ENCODE results near the gene CNOT3. TPM values are rescaled to one million over a fixed set of nuclear protein-coding genes. Genes with fewer than 3 reads are reported as not detected.
A peak's percentile ranks its signal among the peaks of the same experiment; 100 is the strongest.

Gene CNOT3
- total RNA-seq, 2 donors from 2014 or later, result 38.4 to 57.3 TPM

DNA sequence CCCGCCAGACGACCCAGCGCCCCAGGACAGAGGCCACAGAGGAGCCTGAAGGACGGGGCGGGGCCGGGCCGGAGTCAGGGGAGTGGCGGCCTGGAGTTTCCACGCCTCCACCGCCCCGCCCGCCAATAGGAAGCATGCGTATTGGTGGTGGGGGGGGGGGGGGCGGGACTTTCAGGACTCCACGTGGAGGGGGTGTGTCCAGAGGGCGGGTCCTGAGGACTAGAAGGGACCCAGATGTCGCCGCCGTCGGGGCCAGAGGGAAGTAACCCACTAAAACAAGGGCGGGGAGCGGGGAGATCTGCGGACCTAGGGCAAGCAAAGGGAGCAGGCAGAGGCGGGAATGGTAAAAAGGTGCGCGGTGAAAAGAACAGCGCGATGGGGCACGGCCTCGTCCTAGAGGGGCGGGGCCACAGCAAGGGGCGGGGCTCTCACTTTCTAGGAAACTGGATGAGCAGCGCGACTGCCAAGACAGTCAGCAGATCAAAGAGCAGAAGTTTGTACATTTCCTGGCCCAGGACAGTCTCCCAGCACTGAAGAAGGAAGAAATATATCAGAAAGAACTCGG lies 24.8 kb downstream of the CNOT3 start:
- peak overlapping the region; percentile 30 for H3K4me3 ChIP-seq
- peaks cover 29% of the 10 kb centered on the region for H3K4me1 ChIP-seq
- no peaks in the 10 kb centered on the region for H3K27me3 ChIP-seq
- peak overlapping the region; percentile 71 to 72 for H3K9ac ChIP-seq (ENCODE audit: low read depth in 2 of 2, low read length in 2 of 2)
- H3K9me3 ChIP-seq, result no peaks in the 10 kb centered on the region
- peak; percentile 94 for DNase-seq
- TF ChIP-seq, protein P1, sequence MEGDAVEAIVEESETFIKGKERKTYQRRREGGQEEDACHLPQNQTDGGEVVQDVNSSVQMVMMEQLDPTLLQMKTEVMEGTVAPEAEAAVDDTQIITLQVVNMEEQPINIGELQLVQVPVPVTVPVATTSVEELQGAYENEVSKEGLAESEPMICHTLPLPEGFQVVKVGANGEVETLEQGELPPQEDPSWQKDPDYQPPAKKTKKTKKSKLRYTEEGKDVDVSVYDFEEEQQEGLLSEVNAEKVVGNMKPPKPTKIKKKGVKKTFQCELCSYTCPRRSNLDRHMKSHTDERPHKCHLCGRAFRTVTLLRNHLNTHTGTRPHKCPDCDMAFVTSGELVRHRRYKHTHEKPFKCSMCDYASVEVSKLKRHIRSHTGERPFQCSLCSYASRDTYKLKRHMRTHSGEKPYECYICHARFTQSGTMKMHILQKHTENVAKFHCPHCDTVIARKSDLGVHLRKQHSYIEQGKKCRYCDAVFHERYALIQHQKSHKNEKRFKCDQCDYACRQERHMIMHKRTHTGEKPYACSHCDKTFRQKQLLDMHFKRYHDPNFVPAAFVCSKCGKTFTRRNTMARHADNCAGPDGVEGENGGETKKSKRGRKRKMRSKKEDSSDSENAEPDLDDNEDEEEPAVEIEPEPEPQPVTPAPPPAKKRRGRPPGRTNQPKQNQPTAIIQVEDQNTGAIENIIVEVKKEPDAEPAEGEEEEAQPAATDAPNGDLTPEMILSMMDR (IDR thresholded peaks at IDR 0.05), result no peak
- intact Hi-C loops (cut with DNase I), result no loop called here
- peak overlapping the region; percentile 77 for H3K27ac ChIP-seq
- no peaks in the 10 kb centered on the region for H3K36me3 ChIP-seq

DNA sequence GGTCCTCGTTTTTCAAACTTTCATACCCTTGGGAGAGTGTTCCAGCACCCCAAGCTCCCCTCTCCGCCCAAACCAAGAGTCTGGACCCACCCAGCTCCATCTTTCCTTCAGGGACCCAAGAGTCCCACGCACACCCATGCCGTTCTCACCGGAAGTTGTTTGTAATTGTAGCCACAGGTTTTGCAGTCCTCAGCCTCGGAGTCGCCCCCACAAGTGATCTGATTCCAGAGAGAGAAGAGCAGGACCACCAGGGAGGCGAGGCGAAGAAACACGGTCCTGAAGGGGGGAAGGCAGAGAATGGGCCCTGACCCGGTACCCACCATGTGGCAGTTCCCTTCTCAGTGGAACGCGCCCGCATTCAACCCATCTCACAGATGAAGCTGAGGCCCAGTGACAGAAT lies 25.3 kb downstream of the CNOT3 start:
- H3K9ac ChIP-seq (ENCODE audit: low read depth in 2 of 2, low read length in 2 of 2), result peak overlapping the region; percentile 63 to 71
- H3K27ac ChIP-seq, result peak overlapping the region; percentile 77
- intact Hi-C loops (cut with DNase I), result no loop called here
- H3K4me3 ChIP-seq, result peak overlapping the region; percentile 30
- no peaks in the 10 kb centered on the region for H3K9me3 ChIP-seq
- H3K4me1 ChIP-seq, result peaks cover 29% of the 10 kb centered on the region
- H3K36me3 ChIP-seq, result no peaks in the 10 kb centered on the region
- no peaks in the 10 kb centered on the region for H3K27me3 ChIP-seq
- no peak for DNase-seq
- TF ChIP-seq, protein P1 (IDR thresholded peaks at IDR 0.05), result no peak

DNA sequence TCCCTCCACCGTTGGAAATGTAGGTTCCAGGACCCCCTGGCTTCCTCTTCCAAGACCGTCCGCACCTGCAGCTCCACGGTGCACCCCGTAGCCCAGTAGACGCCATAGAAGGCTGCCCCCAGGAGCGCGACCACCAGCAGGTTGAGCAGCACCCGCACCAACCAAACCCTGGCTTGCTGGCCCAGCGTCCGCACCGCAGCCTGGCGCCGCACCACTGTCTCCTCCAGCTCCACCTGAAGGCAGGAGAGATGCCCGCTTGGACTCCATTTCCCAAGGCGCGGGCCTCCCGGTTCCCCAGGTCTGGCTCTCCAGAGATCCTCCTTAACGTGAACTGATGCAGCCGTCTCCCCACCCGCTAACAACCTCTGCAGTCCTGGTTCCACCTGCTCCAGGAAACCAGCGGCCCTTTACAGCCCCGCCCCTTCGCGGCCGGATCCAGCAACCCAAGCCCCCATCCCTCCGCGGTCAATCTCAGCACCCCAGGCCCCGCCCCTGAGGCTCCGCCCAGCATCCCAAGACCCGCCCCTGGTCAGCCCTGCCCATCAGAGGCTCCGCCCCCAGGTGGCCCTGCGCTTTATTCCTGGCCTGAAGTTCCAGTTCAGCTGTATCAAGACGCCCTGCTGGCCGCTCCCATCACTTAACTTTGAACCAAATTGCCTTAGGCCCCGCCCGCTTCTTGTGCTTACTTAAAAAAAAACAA lies 27.0 kb downstream of the CNOT3 start:
- TF ChIP-seq, protein P1 (IDR thresholded peaks at IDR 0.05), result no peak
- H3K4me1 ChIP-seq, result peaks cover 23% of the 10 kb centered on the region
- intact Hi-C loops (cut with DNase I), result loop anchor here (5.0 kb wide), 1 partner anchor 68 kb away; no protein-coding TSS in a partner anchor
- H3K9ac ChIP-seq (ENCODE audit: low read depth in 2 of 2, low read length in 2 of 2), result peak overlapping the region in 1 of 2 donors; percentile 56
- H3K9me3 ChIP-seq, result no peaks in the 10 kb centered on the region
- no peaks in the 10 kb centered on the region for H3K27me3 ChIP-seq
- H3K27ac ChIP-seq, result no peak overlapping the region
- peak; percentile 95 for DNase-seq
- H3K4me3 ChIP-seq, result no peak overlapping the region
- no peaks in the 10 kb centered on the region for H3K36me3 ChIP-seq

DNA sequence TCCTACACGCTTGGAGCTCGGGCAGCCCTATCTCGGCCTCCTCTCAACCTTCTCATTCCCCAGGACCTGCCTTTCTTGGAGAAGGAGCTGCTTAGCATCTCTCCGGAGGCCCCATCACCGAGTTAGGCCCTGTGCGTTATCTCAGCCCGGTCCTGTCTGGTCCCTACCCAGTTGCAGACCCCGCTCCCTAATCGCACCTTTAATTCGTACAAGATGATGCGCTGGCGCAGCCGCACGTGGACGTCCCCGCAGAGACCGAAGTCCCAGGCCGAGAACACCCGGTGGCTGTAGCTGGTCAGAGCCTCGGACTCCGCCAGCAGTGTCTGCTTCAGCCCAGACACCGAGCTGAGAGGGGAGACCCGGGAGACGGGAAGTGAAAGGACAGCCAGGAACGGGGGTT lies 27.7 kb downstream of the CNOT3 start:
- no peak for DNase-seq
- Histone ChIP-seq H3K9me3 (no peaks in the 10 kb centered on the region), H3K27me3 (no peaks in the 10 kb centered on the region), H3K9ac (ENCODE audit: low read depth in 2 of 2, low read length in 2 of 2) (no peak overlapping the region), H3K36me3 (no peaks in the 10 kb centered on the region), H3K27ac (no peak overlapping the region), H3K4me3 (no peak overlapping the region), H3K4me1 (peaks cover 23% of the 10 kb centered on the region)
- TF ChIP-seq, protein P1 (IDR thresholded peaks at IDR 0.05), result no peak
- intact Hi-C loops (cut with DNase I), result loop anchor here (5.0 kb wide), 1 partner anchor 67 kb away; no protein-coding TSS in a partner anchor

DNA sequence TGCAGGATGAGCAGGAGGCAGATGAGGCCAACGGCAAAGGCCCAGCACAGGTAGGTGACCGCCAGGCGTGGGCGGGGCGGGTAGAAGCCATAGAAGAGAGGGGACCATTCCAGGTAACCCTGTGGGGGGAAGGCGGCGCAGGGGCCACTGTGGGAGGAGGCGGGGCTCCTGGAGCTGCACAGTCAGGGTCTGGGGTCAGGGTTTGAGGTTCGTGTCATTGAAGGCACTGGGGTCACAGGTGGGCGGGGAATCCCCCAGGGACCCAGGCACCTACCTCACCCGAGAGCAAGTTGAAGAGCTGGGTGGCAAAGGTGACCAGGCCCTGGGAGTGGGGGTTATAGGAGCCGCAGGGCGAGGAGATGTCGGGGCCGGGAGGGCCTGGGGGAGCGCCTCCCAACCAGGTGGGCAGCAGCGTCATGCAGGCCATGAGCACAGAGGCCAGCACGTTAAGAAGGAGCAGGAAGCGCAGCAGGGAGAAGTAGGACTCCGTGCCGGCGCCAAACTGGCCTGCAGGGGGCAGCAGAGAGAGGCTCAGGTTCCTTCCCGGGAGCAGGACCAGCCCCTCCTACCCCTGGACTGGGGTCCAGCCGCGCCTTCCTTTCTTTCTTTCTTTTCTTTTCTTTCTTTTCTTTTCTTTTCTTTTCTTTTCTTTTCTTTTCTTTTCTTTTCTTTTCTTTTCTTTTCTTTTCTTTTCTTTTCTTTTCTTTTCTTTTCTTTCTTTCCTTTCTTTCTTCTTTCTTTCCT lies 30.8 kb downstream of the CNOT3 start:
- intact Hi-C loops (cut with DNase I), result loop anchor here (5.0 kb wide), 1 partner anchor 64 kb away; no protein-coding TSS in a partner anchor
- peaks cover 2% of the 10 kb centered on the region for H3K4me1 ChIP-seq
- TF ChIP-seq, protein P1 (IDR thresholded peaks at IDR 0.05), result peak; percentile 86
- peak overlapping the region in 1 of 2 donors; percentile 26 for H3K9ac ChIP-seq (ENCODE audit: low read depth in 2 of 2, low read length in 2 of 2)
- H3K27me3 ChIP-seq, result no peaks in the 10 kb centered on the region
- peak; percentile 98 for DNase-seq
- H3K27ac ChIP-seq, result no peak overlapping the region
- no peak overlapping the region for H3K4me3 ChIP-seq
- no peaks in the 10 kb centered on the region for H3K9me3 ChIP-seq
- no peaks in the 10 kb centered on the region for H3K36me3 ChIP-seq

Data from colonic mucosa (tissue), 4 donors.